GM12873 (cell line): Measurements from ENCODE around the gene NAT14.

Experiments
- TF ChIP-seq, protein P1 (sequence below): IDR thresholded peaks from 2 replicates; pipeline ENCODE4 v1.5.1; 2012; ENCODE audit warnings: low read depth, mild to moderate bottlenecking, moderate library complexity, low read length, control low read depth; ENCODE audit not compliant: insufficient read depth; ENCODE audit errors: missing control alignments

Gene NAT14

DNA sequence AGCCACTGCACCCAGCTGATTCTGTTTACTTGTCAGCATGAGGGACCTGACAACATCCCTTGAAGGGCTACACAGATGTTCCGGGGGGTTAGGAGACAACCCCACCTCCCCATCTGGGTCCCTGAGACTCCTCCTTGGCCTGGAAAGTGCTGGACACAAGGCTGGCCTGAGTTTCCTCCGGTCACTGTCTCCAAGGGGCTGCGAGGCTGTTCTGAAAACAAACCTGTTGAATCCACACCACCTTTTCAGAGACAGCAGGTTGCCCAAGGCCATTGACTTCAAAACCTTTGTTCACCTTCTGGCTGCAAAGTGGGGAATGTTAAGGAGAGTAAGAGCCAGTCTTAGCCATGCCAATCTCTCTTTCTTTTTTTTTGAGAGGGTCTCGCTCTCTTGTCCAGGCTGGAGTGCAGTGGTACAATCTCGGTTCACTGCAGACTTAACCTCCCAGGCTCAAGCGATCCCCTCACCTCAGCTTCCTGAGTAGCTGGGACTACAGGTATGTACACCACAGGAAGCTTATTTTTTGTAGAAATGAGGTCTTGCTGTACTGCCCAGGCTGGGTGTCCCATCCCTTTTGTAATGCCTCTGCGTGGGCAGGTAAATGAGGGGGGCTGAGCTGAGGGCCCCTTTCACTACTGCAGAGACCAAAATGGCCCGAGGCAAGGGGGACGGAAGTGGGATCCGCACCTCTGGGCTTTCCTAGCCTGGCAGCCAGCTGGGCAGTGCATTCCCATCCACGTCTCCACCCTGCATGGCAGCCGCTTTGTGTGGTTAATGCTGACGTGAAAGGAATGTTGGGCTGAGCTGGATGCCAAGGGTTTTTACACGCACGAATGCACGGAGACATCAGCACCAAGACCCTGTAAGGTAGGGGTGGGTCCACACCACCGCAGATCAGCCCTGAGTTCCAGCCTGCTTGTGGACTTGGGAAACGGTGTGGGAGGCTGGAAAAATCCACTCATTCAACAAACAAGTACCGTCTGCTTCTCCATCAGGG is 10.4 kb upstream of the NAT14 start:
- TF ChIP-seq, protein P1, sequence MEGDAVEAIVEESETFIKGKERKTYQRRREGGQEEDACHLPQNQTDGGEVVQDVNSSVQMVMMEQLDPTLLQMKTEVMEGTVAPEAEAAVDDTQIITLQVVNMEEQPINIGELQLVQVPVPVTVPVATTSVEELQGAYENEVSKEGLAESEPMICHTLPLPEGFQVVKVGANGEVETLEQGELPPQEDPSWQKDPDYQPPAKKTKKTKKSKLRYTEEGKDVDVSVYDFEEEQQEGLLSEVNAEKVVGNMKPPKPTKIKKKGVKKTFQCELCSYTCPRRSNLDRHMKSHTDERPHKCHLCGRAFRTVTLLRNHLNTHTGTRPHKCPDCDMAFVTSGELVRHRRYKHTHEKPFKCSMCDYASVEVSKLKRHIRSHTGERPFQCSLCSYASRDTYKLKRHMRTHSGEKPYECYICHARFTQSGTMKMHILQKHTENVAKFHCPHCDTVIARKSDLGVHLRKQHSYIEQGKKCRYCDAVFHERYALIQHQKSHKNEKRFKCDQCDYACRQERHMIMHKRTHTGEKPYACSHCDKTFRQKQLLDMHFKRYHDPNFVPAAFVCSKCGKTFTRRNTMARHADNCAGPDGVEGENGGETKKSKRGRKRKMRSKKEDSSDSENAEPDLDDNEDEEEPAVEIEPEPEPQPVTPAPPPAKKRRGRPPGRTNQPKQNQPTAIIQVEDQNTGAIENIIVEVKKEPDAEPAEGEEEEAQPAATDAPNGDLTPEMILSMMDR: no peak

DNA sequence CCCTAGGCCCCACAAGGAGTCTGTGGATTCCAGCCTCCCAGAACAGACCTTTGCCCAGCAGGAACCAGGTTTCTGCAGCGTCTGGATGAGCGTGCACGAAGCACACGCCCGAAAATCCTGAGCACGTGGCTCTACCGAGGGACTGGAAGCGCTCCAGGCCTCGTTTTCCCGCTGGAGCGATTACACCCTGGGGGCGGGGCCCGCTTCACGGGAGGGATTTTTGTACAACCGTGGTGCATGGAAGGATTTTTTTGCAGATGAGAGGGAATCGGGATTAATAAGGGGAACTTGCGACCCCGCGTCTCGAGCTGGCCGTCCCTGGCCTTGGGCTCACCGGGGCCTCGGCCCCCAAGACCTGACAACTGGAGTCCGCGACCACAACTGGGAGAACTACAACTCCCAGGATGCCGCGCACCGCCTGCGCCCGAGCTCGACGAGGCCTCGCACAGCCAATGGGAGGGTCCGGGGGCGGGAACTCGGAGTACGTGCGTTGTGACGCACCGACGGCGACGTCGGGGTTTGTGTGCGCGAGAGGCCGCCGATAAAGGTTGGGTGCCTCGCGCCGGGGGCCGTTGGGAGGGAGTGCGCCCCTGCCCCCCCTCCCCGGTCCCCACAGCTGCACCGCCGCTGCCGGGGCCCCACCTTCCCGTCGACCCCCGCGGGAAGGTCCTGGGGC is 8.8 kb upstream of the NAT14 start, which contains the start of gene ZNF628:
TSS of gene ZNF628 (plus strand) at position 518 of the 676 bp plus-strand sequence. CDS start 3,294 bp downstream, outside the sequence.
- TF ChIP-seq, protein P1: no peak

DNA sequence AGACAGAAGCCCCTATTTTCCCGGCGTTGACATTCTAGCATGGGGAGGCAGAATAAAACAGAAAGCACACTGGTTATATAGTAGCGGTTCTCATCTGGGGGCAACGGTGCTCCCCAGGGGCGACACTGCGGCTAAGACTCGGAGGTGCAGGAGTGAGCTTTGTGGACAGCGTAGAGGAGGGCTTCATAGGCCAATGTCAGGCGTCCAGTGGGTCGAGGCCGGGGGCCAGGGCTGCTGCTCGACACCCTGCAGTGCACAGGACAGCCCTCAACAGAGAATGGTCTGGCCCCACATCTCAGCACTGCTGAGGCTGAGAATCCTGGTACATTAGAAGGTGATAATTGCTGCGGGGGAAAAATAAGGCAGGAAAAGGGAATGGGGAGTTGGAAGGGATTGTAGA is 7.1 kb upstream of the NAT14 start:
- TF ChIP-seq, protein P1: no peak

DNA sequence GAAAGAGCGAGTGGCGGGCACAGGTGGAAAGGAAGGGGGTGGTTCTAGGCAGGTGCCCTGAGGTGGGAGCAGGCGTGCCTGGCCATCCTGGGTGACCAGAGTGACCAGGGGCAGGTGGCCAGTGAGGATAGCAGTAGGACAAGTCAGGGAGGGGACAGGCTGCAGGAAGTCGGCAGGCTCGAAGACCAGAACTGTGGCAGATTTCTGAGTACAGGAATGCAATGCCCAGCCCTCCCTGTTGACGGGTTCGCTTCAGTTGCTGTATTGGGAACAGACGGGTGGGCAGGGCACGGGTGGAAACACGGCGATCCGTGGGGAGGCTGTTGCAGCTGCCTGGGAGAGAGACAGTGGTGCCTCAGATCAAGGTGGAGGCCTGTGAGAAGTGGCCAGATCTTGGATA is 6.6 kb upstream of the NAT14 start:
- TF ChIP-seq, protein P1: no peak

DNA sequence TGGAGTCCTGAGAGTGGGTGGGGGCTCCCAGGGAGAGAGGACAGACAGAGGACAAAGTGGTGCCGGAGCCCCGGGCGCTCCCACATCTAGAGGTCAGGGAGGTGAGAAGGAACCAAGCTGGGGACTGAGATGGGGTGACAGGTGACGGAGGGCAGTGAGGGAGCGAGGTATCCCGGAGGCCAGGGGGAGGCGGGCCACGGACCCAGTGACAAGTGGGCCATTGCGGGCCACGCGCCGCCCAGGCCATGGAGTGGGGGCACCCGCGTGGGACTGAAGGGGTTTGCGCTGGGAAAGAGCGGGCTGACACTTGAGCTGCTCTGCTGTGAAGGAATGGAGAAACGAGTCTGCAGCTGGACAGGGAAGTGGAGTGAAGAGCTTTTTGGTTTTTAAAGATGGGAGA is 5.9 kb upstream of the NAT14 start:
- TF ChIP-seq, protein P1: no peak

DNA sequence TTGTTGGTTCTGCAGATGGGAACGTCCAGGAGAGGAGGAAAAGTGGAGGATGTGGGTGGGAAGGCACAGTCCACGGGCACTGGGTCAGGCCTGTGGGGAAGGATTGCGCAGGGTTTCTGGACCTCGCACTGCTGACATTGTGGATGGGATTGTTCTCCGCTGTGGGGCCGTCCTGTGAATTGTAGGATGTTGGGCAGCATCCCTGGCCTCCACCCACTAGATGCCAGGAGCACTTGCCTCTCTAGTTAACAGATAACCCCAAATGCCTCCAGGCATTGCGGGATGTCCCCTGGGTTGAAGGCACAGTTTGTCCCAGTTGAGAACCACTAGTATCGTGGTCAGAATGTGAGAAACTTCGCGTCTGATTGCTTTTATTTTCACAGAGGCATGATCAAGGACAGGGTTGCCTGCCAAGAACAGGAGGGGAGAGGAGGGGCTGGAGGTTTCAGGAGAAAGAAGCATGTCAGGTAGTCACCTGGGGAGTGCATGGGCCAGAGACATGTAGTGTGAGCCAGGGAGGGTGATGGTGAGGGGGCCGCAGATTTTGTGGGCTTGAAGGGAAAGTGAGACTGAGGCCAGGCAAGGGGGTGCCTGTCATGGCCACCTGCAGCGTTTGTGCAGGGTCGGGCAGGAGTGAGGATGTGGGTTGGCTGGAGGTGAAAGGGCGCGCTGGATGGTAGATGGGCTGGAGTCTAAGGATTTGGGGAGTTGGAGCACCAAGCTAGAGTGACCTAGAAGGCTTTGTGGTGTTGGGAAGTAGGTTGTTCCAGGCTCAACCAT is 5.3 kb upstream of the NAT14 start:
- TF ChIP-seq, protein P1: no peak
